ENCODE data around the gene LIFR.

The LIFR gene

DNA sequence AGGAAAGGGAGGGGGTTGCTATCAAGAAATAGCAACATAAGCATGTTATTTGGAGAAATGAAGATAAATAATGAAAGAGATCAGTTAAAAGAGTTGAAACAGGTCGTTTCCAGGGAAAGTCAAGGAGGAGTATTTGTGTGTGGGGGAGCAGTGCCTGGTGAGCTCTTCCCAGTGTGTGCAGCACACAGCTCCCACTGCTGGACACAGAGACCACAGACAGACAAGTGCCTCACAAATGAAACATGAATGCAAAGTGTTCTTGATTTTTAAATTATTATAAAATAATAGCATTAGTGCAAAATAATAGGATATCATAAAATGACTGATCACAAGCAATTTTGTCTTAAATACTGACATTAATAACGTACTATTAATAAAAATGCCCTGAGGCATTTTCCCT is 40.8 kb downstream of the LIFR start:
- DNase-seq, result peak; percentile 20

DNA sequence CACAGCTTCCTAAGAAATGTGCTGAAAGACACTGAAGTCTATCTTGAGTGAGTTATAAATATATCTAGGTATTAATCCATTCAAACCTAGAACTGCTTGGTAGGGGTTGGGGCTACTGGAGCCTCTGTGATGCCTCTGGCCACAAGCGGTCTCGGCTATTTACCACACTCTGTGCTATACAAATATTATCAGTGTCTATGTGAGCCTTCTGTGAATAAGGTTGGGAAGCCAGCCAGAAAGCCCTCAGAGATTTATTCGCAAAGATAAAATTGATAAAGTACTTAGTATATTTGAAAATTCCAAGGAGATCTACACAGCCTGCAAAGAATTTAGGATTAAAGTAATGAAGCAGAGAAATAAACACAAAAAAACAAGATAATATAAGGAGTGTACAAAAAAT is 41.4 kb downstream of the LIFR start:
- DNase-seq, result no peak

DNA sequence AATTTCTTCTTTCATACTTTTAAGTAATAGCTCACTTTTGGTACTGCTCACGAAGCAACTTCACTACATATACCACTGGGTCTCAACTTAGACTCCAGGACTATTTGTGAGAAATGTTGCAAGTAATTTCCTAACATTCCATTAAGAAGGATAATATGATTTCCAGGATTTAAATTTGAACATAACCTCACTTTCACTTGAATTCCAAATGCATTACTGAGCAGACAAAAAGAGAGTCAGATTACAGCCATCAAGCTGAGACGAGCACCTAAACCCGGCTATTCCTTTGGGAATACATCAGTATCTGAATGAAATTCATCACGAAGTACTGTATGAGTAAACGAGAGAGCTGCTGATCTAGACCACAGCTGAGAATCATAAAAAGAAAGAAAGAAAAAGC is 47.3 kb downstream of the LIFR start:
- peak; percentile 92 for DNase-seq

DNA sequence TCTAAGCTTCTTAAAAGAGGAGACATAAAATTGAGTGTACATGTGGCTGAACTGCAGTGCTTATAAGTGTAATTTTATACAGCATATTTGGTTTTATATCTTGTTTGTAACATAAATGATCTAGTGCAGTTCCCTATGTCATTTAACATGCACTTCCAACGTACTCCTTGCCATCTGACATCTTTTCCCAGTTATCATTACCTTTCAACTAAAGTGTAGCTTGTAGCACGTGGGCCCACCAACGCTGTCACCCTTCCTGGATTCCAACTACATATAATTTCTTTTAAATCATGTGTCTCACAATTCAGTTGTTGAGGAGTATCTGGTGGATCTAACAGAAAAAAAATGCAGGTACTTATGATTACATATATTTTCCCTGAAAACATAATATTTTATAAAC is 50.1 kb downstream of the LIFR start:
- no peak for DNase-seq

DNA sequence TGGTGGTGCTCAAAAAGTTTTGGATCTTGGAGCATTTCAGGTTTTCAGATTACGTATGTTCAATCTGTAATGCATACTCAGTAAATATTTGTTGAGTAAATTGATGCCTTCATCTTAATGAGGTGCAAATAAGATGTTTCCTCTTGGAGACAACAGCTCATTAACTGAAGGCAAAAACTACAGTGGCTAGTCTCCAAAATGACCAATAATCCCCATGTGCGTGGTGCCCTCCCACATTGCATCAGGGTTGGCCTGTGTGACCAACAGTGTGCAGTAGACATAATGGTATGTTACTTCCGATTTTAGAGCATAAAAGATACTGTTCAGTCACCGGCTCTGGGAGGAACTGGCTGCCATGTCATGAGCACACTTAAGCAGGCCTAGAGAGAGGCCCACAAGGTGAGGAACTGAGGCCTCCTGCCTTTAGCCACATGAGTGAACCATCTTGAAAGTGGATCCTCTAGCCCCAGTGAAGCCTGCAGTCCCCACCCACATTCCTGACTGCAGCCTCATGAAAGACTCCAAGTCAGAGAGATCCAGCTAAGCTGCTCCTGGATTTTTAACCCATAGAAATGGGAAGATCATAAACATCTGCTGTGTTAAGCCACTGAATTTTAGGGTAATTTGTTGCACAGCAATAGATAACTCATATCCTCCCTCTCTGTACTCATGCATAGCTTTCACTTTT is 55.7 kb downstream of the LIFR start:
- peak; percentile 65 for DNase-seq

- DNase-seq, result peak; percentile 32
Observed at GRCh38 chr5:38497946-38498345, 58.5 kb downstream of the LIFR start.

GRCh38 chr5:38494763-38495162 is 61.7 kb downstream of the LIFR start:
- DNase-seq, result no peak

- no peak for DNase-seq
Observed at GRCh38 chr5:38494175-38494574, 62.3 kb downstream of the LIFR start.

GRCh38 chr5:38483805-38484398 is 72.5 kb downstream of the LIFR start:
- no peak for DNase-seq

DNA sequence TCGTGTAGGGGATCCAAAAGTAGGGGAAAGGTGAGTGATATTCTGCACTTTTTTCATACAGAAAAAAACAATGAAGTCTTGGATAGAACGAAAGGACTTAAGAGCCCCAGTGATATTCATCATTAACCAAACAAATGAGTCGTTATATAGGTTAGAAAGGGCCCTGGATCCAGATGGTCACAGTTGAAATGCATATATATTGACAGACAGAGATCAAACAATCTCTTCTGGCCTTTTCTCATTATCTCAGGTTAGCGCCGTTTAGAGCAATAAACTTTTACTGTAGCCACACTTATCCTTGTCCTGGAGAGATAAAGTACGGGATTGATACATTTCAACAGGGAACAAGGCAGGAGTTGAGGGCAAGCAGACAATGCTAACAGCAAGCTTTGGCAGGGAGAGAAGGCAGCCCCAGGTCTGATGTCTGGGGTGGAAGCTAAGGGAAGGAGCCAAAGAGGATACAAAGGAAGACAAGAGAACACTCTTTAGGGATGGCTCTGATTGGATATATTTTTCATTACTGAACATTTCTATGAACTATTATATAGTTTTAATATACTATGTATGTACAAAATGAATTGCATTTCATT is 77.0 kb downstream of the LIFR start:
- DNase-seq, result no peak

- DNase-seq, result no peak
Observed at GRCh38 chr5:38478878-38479277, 77.6 kb downstream of the LIFR start.

GRCh38 chr5:38478166-38478565 is 78.3 kb downstream of the LIFR start:
- no peak for DNase-seq

DNA sequence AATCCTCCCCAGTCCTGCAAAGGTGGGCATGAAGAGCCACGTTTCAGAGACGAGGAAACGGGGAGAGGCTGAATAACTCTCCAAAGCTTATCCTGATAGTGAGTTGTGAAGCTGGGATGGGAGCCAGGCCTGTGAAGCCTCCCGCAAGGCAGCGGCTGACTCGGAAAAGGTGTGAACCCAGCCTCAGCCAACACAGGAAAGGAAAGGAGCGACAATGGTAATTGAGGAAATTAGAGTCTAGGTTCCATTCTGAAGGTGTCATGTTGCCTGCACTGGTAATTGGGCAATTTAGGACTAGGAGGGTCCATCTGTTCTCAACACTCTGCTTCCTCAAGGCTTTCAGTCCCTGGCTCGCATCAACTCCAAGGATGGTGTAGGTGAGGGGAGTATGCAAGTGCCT is 83.4 kb downstream of the LIFR start:
- no peak for DNase-seq

DNA sequence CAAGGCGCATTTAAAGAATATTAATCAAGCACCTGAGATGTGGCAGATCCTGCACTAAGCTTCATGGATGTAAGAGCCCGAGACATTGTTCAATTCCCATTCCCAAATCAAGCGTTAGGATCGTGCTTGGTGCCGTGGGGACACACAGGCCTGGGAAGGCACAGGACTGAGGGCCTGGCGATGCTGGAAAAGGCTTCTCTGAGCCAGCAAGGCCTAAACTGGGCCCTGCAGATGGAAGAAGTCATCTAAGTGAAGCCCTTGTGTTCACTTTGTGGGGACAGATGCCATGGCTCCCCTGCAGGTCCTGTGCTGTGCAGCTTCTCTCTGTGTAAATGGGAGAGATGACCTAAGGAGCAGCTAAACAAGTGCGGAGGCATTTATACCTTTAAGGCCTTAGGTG is 83.9 kb downstream of the LIFR start:
- DNase-seq, result no peak

DNA sequence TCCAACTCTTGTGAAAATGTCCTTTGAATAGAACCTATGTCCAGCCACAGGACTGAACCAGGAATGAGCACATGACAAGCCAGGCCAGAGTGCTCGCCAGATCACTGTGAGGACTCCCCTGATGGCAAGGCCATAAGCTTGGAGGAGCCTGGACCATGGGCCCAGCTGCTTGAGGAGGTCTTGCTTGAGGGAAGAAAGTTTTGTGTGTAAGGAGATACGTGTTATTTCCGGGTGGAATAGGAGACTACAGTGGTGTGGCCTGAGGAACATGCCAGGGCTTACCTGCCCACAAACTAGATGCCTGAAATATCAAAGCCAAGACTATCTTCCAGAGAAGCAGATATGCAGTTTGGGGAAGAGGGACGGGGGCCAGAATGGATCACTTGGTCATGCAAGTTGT is 84.7 kb downstream of the LIFR start:
- no peak for DNase-seq

- no peak for DNase-seq
Observed at GRCh38 chr5:38469707-38470267, 86.7 kb downstream of the LIFR start.

DNA sequence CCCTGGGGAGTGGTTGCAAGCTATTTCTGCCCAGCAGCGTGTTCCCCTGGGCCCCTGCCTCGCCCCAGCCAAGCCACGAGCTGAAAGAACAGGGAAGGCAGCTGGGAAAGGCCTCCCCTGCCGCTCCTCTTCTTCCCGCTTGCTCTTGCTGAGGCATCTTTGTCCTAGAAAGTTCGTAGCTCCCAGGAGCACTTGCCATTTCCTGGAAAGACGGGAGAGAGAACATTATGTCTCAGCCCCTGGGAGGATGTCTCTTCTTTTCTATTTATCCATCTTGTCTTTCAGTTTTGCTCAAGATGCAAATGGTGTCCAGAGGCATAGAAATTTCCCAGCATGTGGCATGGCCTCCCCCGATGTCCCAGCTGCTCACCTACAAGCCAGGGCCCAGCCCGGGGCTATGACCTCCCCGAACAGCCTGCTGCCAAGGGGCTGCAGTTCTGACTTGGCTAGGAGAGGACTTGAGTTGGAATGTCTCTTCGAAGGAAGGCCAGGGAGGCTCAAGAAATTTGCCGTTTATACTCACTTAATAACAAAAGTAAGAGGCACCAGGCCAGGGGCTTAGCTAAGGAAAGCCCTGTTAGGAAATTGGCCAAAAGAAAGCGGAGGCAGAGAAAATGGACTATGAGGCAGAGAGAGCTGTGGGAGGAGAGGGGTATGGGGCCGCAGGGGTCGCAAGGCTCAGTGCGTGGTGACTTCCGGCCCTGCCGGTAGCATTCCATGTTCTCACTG is 87.3 kb downstream of the LIFR start:
- DNase-seq, result no peak

GRCh38 chr5:38468202-38468673 is 88.2 kb downstream of the LIFR start:
- DNase-seq, result peak; percentile 93

DNA sequence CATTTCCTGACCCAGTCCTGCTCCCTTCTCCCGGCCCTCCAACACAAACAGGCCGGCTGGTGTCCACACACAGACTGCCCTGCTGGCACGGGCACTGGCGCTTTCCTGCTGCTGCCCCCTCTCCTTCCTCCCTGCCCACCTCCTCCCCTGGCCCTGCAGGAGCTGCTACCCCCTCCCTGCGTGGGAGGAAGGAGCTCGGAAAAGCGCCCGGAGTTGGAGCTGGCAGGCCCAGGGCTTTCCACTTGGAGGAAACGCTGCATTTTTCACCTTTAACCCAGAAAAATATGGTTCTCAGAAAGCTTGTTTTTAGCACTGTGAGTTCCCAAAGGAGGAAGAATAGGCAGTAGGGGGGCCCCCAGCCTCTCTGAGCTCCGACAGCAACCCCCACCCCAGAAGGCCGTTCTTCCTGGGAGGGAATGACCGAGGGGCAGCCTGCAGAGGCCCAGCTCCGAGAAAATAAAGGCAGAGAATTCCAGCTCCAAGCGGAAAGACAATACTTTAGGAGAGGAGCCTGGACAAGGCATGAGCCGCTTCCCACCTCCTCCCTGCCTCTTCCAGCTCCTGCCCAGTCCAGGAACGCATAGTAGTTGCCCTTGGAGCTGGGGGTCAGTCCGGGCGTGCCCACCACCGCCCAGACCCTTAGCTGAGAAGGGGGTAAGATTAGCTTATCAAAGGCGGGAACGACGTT is 88.9 kb downstream of the LIFR start:
- DNase-seq, result no peak

GRCh38 chr5:38466424-38467189 is 89.8 kb downstream of the LIFR start:
- no peak for DNase-seq

GRCh38 chr5:38465702-38466423 is 90.6 kb downstream of the LIFR start:
- no peak for DNase-seq

Measured in fibroblast of skin of back (primary cell).